ENCODE measurements around the gene CYP2W1. TPM values are rescaled to one million over a fixed set of nuclear protein-coding genes. Genes with fewer than 3 reads are reported as not detected.
A peak's percentile ranks its signal among the peaks of the same experiment; 100 is the strongest.

The CYP2W1 gene
- total and polyA plus RNA-seq, 11 donors = not detected

- no peaks in the 10 kb centered on the region for H3K9me3 ChIP-seq
- intact Hi-C loops (cut with DNase I) = loop anchor here in 1 of 10 donors (5.0 kb wide), 1 partner anchor 35 kb away; no protein-coding TSS in a partner anchor
- H3K27me3 ChIP-seq = peaks cover 0 to 13% (median 0%) of the 10 kb centered on the region in 9 donors
- TF ChIP-seq CTCF (IDR thresholded peaks at IDR 0.05) (no peak), POLR2A (IDR thresholded peaks at IDR 0.05) (no peak)
- H3K27ac ChIP-seq = no peak overlapping the region
- DNase-seq (peak in 3 of 5 donors; percentile 15 to 40 (median 22)), ATAC-seq (peak in 1 of 4 donors; percentile 13)
- H3K36me3 ChIP-seq = peaks cover 0 to 4% (median 0%) of the 10 kb centered on the region in 9 donors
- peaks cover 0 to 12% (median 0%) of the 10 kb centered on the region in 12 donors for H3K4me1 ChIP-seq
- WGBS, 4 donors = 90 to 91% (median 91%) methylated on average over 34 to 37 of the region's 37 CpGs
- no peak overlapping the region for H3K4me3 ChIP-seq
Observed at GRCh38 chr7:947391-948210, 35.4 kb upstream of the CYP2W1 start.

- TF ChIP-seq POLR2A (IDR thresholded peaks at IDR 0.05) = no peak
- TF ChIP-seq CTCF (IDR thresholded peaks at IDR 0.05) = no peak
- no peak overlapping the region for H3K4me3 ChIP-seq
- H3K4me1 ChIP-seq = peaks cover 0 to 25% (median 9%) of the 10 kb centered on the region in 12 donors
- no peak for ATAC-seq
- no peaks in the 10 kb centered on the region for H3K9me3 ChIP-seq
- WGBS, 4 donors = 88 to 90% (median 90%) methylated on average over 26 to 28 of the region's 28 CpGs
- DNase-seq = peak in 3 of 5 donors; percentile 13 to 51 (median 20)
- intact Hi-C loops (cut with DNase I) = loop anchor here in 1 of 10 donors (5.0 kb wide), 1 partner anchor 37 kb away; no protein-coding TSS in a partner anchor
- peaks cover 0 to 26% (median 8%) of the 10 kb centered on the region in 9 donors for H3K27me3 ChIP-seq
- H3K27ac ChIP-seq = no peak overlapping the region
- peaks cover 0 to 4% (median 0%) of the 10 kb centered on the region in 9 donors for H3K36me3 ChIP-seq
Observed at GRCh38 chr7:949021-949934, 33.7 kb upstream of the CYP2W1 start.

- no peak for ATAC-seq
Observed at GRCh38 chr7:951881-952547, 31.0 kb upstream of the CYP2W1 start.

More at GRCh38 chr7:951881-952547, 31.0 kb upstream of the CYP2W1 start:
- TF ChIP-seq CTCF (IDR thresholded peaks at IDR 0.05) (no peak), POLR2A (IDR thresholded peaks at IDR 0.05) (no peak)
- peak in 3 of 5 donors; percentile 17 to 55 (median 24) for DNase-seq
- no peaks in the 10 kb centered on the region for H3K9me3 ChIP-seq
- H3K4me3 ChIP-seq = no peak overlapping the region
- peaks cover 0 to 32% (median 9%) of the 10 kb centered on the region in 12 donors for H3K4me1 ChIP-seq
- 91 to 95% (median 93%) methylated on average over 15 to 21 of the region's 21 CpGs for WGBS, 4 donors
- intact Hi-C loops (cut with DNase I) = loop anchor here in 3 of 10 donors (2.0 to 10.0 kb wide), 4 partner anchors 43 to 170 kb away; no protein-coding TSS in a partner anchor
- H3K27me3 ChIP-seq = peaks cover 0 to 33% (median 8%) of the 10 kb centered on the region in 9 donors
- H3K36me3 ChIP-seq = peaks cover 0 to 4% (median 0%) of the 10 kb centered on the region in 9 donors
- H3K27ac ChIP-seq = no peak overlapping the region
